Mucosa of descending colon (tissue), 3 donors: ENCODE data around the gene CHMP6. TPM values are rescaled to one million over a fixed set of nuclear protein-coding genes. Genes with fewer than 3 reads are reported as not detected.

Source experiments
- ATAC-seq: fragments of 200-7000 bp; cut with Tn5 transposase; one replicate; pipeline ENCODE4 v1.9.1; 2020; ENCODE audit warnings: mild to moderate bottlenecking, moderate library complexity
- DNase-seq, 3 donors: peaks; one replicate each; pipeline ENCODE4 v3.0.0-alpha.2; 2020
- H3K36me3 ChIP-seq: fragments of 200-600 bp; one replicate; pipeline ENCODE4 v1.8.0; 2021; ENCODE audit warnings: low read depth, mild to moderate bottlenecking
- H3K4me1 ChIP-seq: fragments of 200-600 bp; one replicate; pipeline ENCODE4 v1.8.0; 2021; ENCODE audit warnings: low read depth, mild to moderate bottlenecking
- H3K4me3 ChIP-seq: fragments of 200-600 bp; one replicate; pipeline ENCODE4 v1.8.0; 2021; ENCODE audit warnings: mild to moderate bottlenecking
- H3K9me3 ChIP-seq: fragments of 200-600 bp; one replicate; pipeline ENCODE4 v1.8.0; 2021; ENCODE audit warnings: mild to moderate bottlenecking
- intact Hi-C, 2 donors: fragments of 100-400 bp; cut with DNase I in 1 of 2; cut with micrococcal nuclease in 1 of 2; formaldehyde crosslinking; loops; one replicate each; pipeline versions ENCODE4 v1.11.0 to v1.11.1; 2022; cut with DNase I, micrococcal nuclease
- total RNA-seq, 3 donors: library from RNA; stranded (reverse); fragmentation: NEBNext Ultra II Directional in 2 of 3; extraction: Animal tissue kit (Norgen Biotek cat#: 25700) in 2 of 3; gene quantifications; one replicate each; pipeline versions ENCODE4 v1.2.1 to v1.2.4, GENCODE V29; 2021 to 2023
- TF ChIP-seq, protein P1 (sequence below): fragments of 200-600 bp; IDR thresholded peaks from one replicate; pipeline ENCODE4 v1.8.0; 2022; ENCODE audit warnings: antibody characterized with exemption, mild to moderate bottlenecking
- donor health status: DM: no; HTN: no; CAD: no; lungs with moderate emphysema.
- donor health status: DM: no; HTN: no; CAD: no.
- donor health status: DM: no; HTN: yes; CAD: no.

CHMP6 gene
- total RNA-seq, 3 donors from 2014 or later: 35.1 to 43.9 (median 35.4) TPM

GRCh38 chr17:80987941-80988461 lies 3.6 kb upstream of the CHMP6 start:
- ATAC-seq: no peak

DNA sequence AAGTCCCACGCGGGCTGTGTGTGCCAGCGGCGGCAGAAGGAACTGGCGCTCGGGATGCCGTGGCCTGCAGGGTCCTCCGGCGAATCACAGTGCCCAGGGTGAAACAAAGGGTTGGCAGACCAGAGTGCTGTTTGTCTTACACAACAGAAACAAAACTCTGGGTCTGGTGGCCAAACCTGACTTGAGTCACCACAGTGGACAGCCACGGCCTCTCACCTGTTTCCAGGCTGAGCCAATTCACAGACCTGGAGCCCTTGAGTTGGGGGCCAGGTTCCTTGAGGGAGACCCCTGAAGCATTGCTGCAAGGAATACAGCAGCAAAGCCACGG lies 2.1 kb upstream of the CHMP6 start:
- no peaks in the 10 kb centered on the region for H3K9me3 ChIP-seq
- no peak overlapping the region for H3K4me3 ChIP-seq
- H3K4me1 ChIP-seq: peaks cover 22% of the 10 kb centered on the region
- TF ChIP-seq, protein P1, sequence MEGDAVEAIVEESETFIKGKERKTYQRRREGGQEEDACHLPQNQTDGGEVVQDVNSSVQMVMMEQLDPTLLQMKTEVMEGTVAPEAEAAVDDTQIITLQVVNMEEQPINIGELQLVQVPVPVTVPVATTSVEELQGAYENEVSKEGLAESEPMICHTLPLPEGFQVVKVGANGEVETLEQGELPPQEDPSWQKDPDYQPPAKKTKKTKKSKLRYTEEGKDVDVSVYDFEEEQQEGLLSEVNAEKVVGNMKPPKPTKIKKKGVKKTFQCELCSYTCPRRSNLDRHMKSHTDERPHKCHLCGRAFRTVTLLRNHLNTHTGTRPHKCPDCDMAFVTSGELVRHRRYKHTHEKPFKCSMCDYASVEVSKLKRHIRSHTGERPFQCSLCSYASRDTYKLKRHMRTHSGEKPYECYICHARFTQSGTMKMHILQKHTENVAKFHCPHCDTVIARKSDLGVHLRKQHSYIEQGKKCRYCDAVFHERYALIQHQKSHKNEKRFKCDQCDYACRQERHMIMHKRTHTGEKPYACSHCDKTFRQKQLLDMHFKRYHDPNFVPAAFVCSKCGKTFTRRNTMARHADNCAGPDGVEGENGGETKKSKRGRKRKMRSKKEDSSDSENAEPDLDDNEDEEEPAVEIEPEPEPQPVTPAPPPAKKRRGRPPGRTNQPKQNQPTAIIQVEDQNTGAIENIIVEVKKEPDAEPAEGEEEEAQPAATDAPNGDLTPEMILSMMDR: no peak
- DNase-seq: no peak
- no peaks in the 10 kb centered on the region for H3K36me3 ChIP-seq
- intact Hi-C loops: loop anchor here (10.0 kb wide), 2 partner anchors 125 to 565 kb away; no protein-coding TSS in a partner anchor
- no peak for ATAC-seq

More at GRCh38 chr17:80987941-80988461, 3.6 kb upstream of the CHMP6 start:
- TF ChIP-seq, protein P1: no peak
- DNase-seq: peak in 2 of 3 donors; percentile 42 to 46
- peaks cover 17% of the 10 kb centered on the region for H3K4me1 ChIP-seq
- H3K4me3 ChIP-seq: no peak overlapping the region
- intact Hi-C loops: loop anchor here (10.0 kb wide), 2 partner anchors 123 to 563 kb away; no protein-coding TSS in a partner anchor
- H3K9me3 ChIP-seq: no peaks in the 10 kb centered on the region
- H3K36me3 ChIP-seq: no peaks in the 10 kb centered on the region

- intact Hi-C loops: loop anchor here in 1 of 2 donors (5.0 kb wide), 1 partner anchor 111 kb away; no protein-coding TSS in a partner anchor
- DNase-seq (peak; percentile 28 to 55 (median 55)), ATAC-seq (peak; percentile 1)
- H3K4me1 ChIP-seq: peaks cover 22% of the 10 kb centered on the region
- TF ChIP-seq, protein P1: no peak
- H3K9me3 ChIP-seq: no peaks in the 10 kb centered on the region
- peak overlapping the region; percentile 95 for H3K4me3 ChIP-seq
- peaks cover 2% of the 10 kb centered on the region for H3K36me3 ChIP-seq
Observed at GRCh38 chr17:80990921-80991644, 558 bp upstream of the CHMP6 start.

- TF ChIP-seq, protein P1: no peak
- intact Hi-C loops: loop anchor here in 1 of 2 donors (5.0 kb wide), 1 partner anchor 110 kb away; no protein-coding TSS in a partner anchor
- peak; percentile 42 for ATAC-seq
- peaks cover 6% of the 10 kb centered on the region for H3K36me3 ChIP-seq
- DNase-seq: peak in 2 of 3 donors; percentile 56
- H3K4me3 ChIP-seq: peak overlapping the region; percentile 95
- peaks cover 22% of the 10 kb centered on the region for H3K4me1 ChIP-seq
- H3K9me3 ChIP-seq: no peaks in the 10 kb centered on the region
Observed at GRCh38 chr17:80992077-80992947, 671 bp downstream of the CHMP6 start.

- no peaks in the 10 kb centered on the region for H3K9me3 ChIP-seq
- peak overlapping the region; percentile 95 for H3K4me3 ChIP-seq
- peak in 2 of 3 donors; percentile 50 to 53 for DNase-seq
- TF ChIP-seq, protein P1: no peak
- peak; percentile 18 for ATAC-seq
- intact Hi-C loops: loop anchor here in 1 of 2 donors (5.0 kb wide), 1 partner anchor 109 kb away; no protein-coding TSS in a partner anchor
- peaks cover 6% of the 10 kb centered on the region for H3K36me3 ChIP-seq
- H3K4me1 ChIP-seq: peaks cover 22% of the 10 kb centered on the region
Observed at GRCh38 chr17:80992948-80993624, 1.4 kb downstream of the CHMP6 start.
